Mesendoderm (in vitro differentiated cells): ENCODE results near the gene C11orf21.
"Not testable (repeated sequence)": the region's sequence is repeated elsewhere in the genome, so short reads cannot be mapped to it uniquely, and the experiment has no call there.

Experiments
- DNase-seq: peaks from one replicate; pipeline ENCODE4 v3.0.0; 2013
- H2AK5ac ChIP-seq: 2 replicates; pipeline ENCODE4 v1.6.1; 2013; ENCODE audit warnings: low read length, inconsistent platforms
- H2BK120ac ChIP-seq: 2 replicates; pipeline ENCODE4 v1.6.1; 2013; ENCODE audit warnings: low read depth, mild to moderate bottlenecking, low read length, moderate library complexity, mixed read lengths
- H2BK15ac ChIP-seq: replicated peaks from 2 replicates; pipeline ENCODE4 v1.6.1; 2013; ENCODE audit warnings: low read depth, mild to moderate bottlenecking, moderate library complexity
- H2BK5ac ChIP-seq: 2 replicates; pipeline ENCODE4 v1.6.1; 2013; ENCODE audit warnings: low read length, inconsistent platforms
- H3K18ac ChIP-seq: 2 replicates; pipeline ENCODE4 v1.6.1; 2013; ENCODE audit warnings: mild to moderate bottlenecking, low read length, mixed read lengths
- H3K23ac ChIP-seq: one replicate; pipeline ENCODE4 v1.6.1; 2013; ENCODE audit warnings: low read length
- H3K27ac ChIP-seq: 2 replicates; pipeline ENCODE4 v1.5.1; 2013; ENCODE audit warnings: low read depth, mild to moderate bottlenecking, inconsistent platforms, low read length, moderate library complexity
- H3K27me3 ChIP-seq: 2 replicates; pipeline ENCODE4 v1.6.1; 2013; ENCODE audit warnings: low read length, control low read depth, mild to moderate bottlenecking, inconsistent platforms; ENCODE audit not compliant: insufficient read depth, poor library complexity
- H3K36me3 ChIP-seq: 2 replicates; pipeline ENCODE4 v1.6.1; 2013; ENCODE audit warnings: low read length, inconsistent platforms; ENCODE audit not compliant: control insufficient read depth, insufficient read depth
- H3K4ac ChIP-seq: one replicate; pipeline ENCODE4 v1.6.1; 2013; ENCODE audit warnings: low read depth, mild to moderate bottlenecking, low read length, moderate library complexity
- H3K4me1 ChIP-seq: 2 replicates; pipeline ENCODE4 v1.6.1; 2013; ENCODE audit warnings: low read depth, low read length, inconsistent platforms; ENCODE audit not compliant: control insufficient read depth
- H3K4me2 ChIP-seq: 2 replicates; pipeline ENCODE4 v1.6.1; 2013; ENCODE audit warnings: low read length
- H3K4me3 ChIP-seq: 2 replicates; pipeline ENCODE4 v1.5.1; 2013; ENCODE audit warnings: mild to moderate bottlenecking, low read length
- H3K56ac ChIP-seq: one replicate; pipeline ENCODE4 v1.6.1; 2013; ENCODE audit warnings: low read length
- H3K79me1 ChIP-seq: 2 replicates; pipeline ENCODE4 v1.6.1; 2013; ENCODE audit warnings: low read length, inconsistent platforms
- H3K79me2 ChIP-seq: 2 replicates; pipeline ENCODE4 v1.6.1; 2013; ENCODE audit warnings: mild to moderate bottlenecking, low read length; ENCODE audit not compliant: control insufficient read depth, insufficient read depth
- H3K9ac ChIP-seq: 2 replicates; pipeline ENCODE4 v1.6.1; 2013; ENCODE audit warnings: low read length, inconsistent platforms
- H4K5ac ChIP-seq: one replicate; pipeline ENCODE4 v1.6.1; 2013; ENCODE audit warnings: low read length
- H4K8ac ChIP-seq: one replicate; pipeline ENCODE4 v1.6.1; 2013; ENCODE audit warnings: low read depth, mild to moderate bottlenecking, control low read depth, low read length, moderate library complexity
- WGBS: extraction: QIAGEN DNeasy Blood & Tissue Kit; methylation state at CpG from one replicate; pipeline ENCODE4 v1.1.7; 2013; ENCODE audit warnings: low lambda C conversion rate, missing lambda C conversion rate; ENCODE audit not compliant: insufficient coverage; ENCODE audit errors: extremely low coverage; 5-methylcytosine and 5-hydroxymethylcytosine counted together

The C11orf21 gene

GRCh38 chr11:2287091-2287490 is 14.6 kb downstream of the C11orf21 start:
- Histone ChIP-seq H3K4me3 (no peak overlapping the region), H4K8ac (no peak overlapping the region), H2BK120ac (no peak overlapping the region), H3K56ac (no peak overlapping the region), H3K27me3 (no peaks in the 10 kb centered on the region), H2BK5ac (no peak overlapping the region), H3K4ac (no peak overlapping the region), H2AK5ac (no peak overlapping the region), H3K79me2 (no peaks in the 10 kb centered on the region), H3K36me3 (no peaks in the 10 kb centered on the region), H3K18ac (no peak overlapping the region), H3K23ac (no peak overlapping the region), H3K79me1 (no peaks in the 10 kb centered on the region), H3K4me1 (no peaks in the 10 kb centered on the region), H3K27ac (no peak overlapping the region), H3K4me2 (no peak overlapping the region), H3K9ac (no peak overlapping the region), H2BK15ac (no peak overlapping the region), H4K5ac (no peak overlapping the region)
- DNase-seq = no peak
- no CpG with 5 or more reads among the region's 16 CpGs for WGBS

- H3K9ac ChIP-seq, H3K36me3 ChIP-seq, H3K4me3 ChIP-seq, H3K27me3 ChIP-seq, H2BK5ac ChIP-seq, H3K79me1 ChIP-seq, H3K4ac ChIP-seq, H2AK5ac ChIP-seq, H3K18ac ChIP-seq, H3K79me2 ChIP-seq, H3K56ac ChIP-seq, H3K23ac ChIP-seq, H4K5ac ChIP-seq, H2BK15ac ChIP-seq, H2BK120ac ChIP-seq, H4K8ac ChIP-seq, H3K4me2 ChIP-seq, DNase-seq, H3K27ac ChIP-seq, H3K4me1 ChIP-seq: not testable (repeated sequence)
- WGBS = no CpG with 5 or more reads among the region's 13 CpGs
Observed at GRCh38 chr11:2286350-2286749, 15.4 kb downstream of the C11orf21 start.

GRCh38 chr11:2280208-2280607 is 21.5 kb downstream of the C11orf21 start:
- Histone ChIP-seq H3K79me2 (no peaks in the 10 kb centered on the region), H3K4me3 (no peak overlapping the region), H2AK5ac (no peak overlapping the region), H4K8ac (no peak overlapping the region), H3K4ac (no peak overlapping the region), H3K23ac (no peak overlapping the region), H2BK120ac (no peak overlapping the region), H2BK5ac (no peak overlapping the region), H3K36me3 (no peaks in the 10 kb centered on the region), H3K79me1 (no peaks in the 10 kb centered on the region), H3K4me1 (no peaks in the 10 kb centered on the region), H3K4me2 (no peak overlapping the region), H3K18ac (no peak overlapping the region), H2BK15ac (no peak overlapping the region), H3K27me3 (no peaks in the 10 kb centered on the region), H3K27ac (no peak overlapping the region), H3K9ac (no peak overlapping the region), H3K56ac (no peak overlapping the region), H4K5ac (no peak overlapping the region)
- no peak for DNase-seq
- 100% methylated on average over 1 of the region's 2 CpGs for WGBS

GRCh38 chr11:2277933-2278523 is 23.7 kb downstream of the C11orf21 start:
- no peak overlapping the region for H4K8ac ChIP-seq
- no peak overlapping the region for H2AK5ac ChIP-seq
- H3K23ac ChIP-seq = no peak overlapping the region
- no peak overlapping the region for H3K56ac ChIP-seq
- no peak overlapping the region for H3K4me2 ChIP-seq
- DNase-seq = no peak
- no peak overlapping the region for H2BK120ac ChIP-seq
- no peaks in the 10 kb centered on the region for H3K4me1 ChIP-seq
- no peaks in the 10 kb centered on the region for H3K79me2 ChIP-seq
- no peak overlapping the region for H2BK5ac ChIP-seq
- H2BK15ac ChIP-seq = no peak overlapping the region
- no peaks in the 10 kb centered on the region for H3K79me1 ChIP-seq
- H3K18ac ChIP-seq = no peak overlapping the region
- H3K27me3 ChIP-seq = no peaks in the 10 kb centered on the region
- no peak overlapping the region for H3K4me3 ChIP-seq
- H3K36me3 ChIP-seq = no peaks in the 10 kb centered on the region
- H4K5ac ChIP-seq = no peak overlapping the region
- no CpG with 5 or more reads among the region's 6 CpGs for WGBS
- no peak overlapping the region for H3K4ac ChIP-seq
- no peak overlapping the region for H3K27ac ChIP-seq
- H3K9ac ChIP-seq = no peak overlapping the region

- no peak overlapping the region for H3K27ac ChIP-seq
- no peak overlapping the region for H3K56ac ChIP-seq
- no peak overlapping the region for H3K4me2 ChIP-seq
- no peak overlapping the region for H3K18ac ChIP-seq
- no peaks in the 10 kb centered on the region for H3K79me1 ChIP-seq
- no peak overlapping the region for H3K4me3 ChIP-seq
- H2AK5ac ChIP-seq = no peak overlapping the region
- no peak overlapping the region for H3K4ac ChIP-seq
- no peak for DNase-seq
- no peak overlapping the region for H4K5ac ChIP-seq
- no CpG with 5 or more reads among the region's 6 CpGs for WGBS
- H4K8ac ChIP-seq = no peak overlapping the region
- H3K9ac ChIP-seq = no peak overlapping the region
- H2BK5ac ChIP-seq = no peak overlapping the region
- H3K27me3 ChIP-seq = peaks cover 4% of the 10 kb centered on the region
- H3K79me2 ChIP-seq = no peaks in the 10 kb centered on the region
- no peaks in the 10 kb centered on the region for H3K4me1 ChIP-seq
- H2BK15ac ChIP-seq = no peak overlapping the region
- H2BK120ac ChIP-seq = no peak overlapping the region
- no peaks in the 10 kb centered on the region for H3K36me3 ChIP-seq
- H3K23ac ChIP-seq = no peak overlapping the region
Observed at GRCh38 chr11:2277008-2277346, 24.7 kb downstream of the C11orf21 start.

- Histone ChIP-seq H3K9ac (no peak overlapping the region), H3K56ac (no peak overlapping the region), H3K4me1 (no peaks in the 10 kb centered on the region), H3K4ac (no peak overlapping the region), H2BK15ac (no peak overlapping the region), H3K79me1 (no peaks in the 10 kb centered on the region), H3K4me2 (no peak overlapping the region), H2AK5ac (no peak overlapping the region), H2BK5ac (no peak overlapping the region), H3K4me3 (no peak overlapping the region), H3K18ac (no peak overlapping the region), H3K36me3 (no peaks in the 10 kb centered on the region), H3K79me2 (no peaks in the 10 kb centered on the region), H3K27ac (no peak overlapping the region), H4K5ac (no peak overlapping the region), H4K8ac (no peak overlapping the region), H3K23ac (no peak overlapping the region), H3K27me3 (peaks cover 9% of the 10 kb centered on the region), H2BK120ac (no peak overlapping the region)
- no peak for DNase-seq
- no CpG with 5 or more reads among the region's 14 CpGs for WGBS
Observed at GRCh38 chr11:2276280-2277007, 25.3 kb downstream of the C11orf21 start.
